Measurements from ENCODE around the gene MFSD1. TPM values are rescaled to one million over a fixed set of nuclear protein-coding genes. Genes with fewer than 3 reads are reported as not detected.

The MFSD1 gene
- total and polyA plus RNA-seq, 12 donors = 11.3 to 45.5 (median 23.9) TPM

- Histone ChIP-seq H3K9me3 (no peaks in the 10 kb centered on the region), H3K36me3 (peaks cover 0 to 2% (median 0%) of the 10 kb centered on the region in 9 donors), H3K4me1 (peaks cover under 1 to 46% (median 21%) of the 10 kb centered on the region in 9 donors), H3K27me3 (no peaks in the 10 kb centered on the region), H3K4me3 (no peak overlapping the region), H3K27ac (peak overlapping the region in 5 of 10 donors; percentile 16 to 53 (median 36))
- 66% methylated on average over 4 of the region's 4 CpGs for WGBS, 2 donors
- no peak for DNase-seq
- peak; percentile 32 to 85 (median 52) for ATAC-seq
- no peak for TF ChIP-seq CTCF (IDR thresholded peaks at IDR 0.05)
- intact Hi-C loops (cut with DNase I) = no loop called here
These were observed 39.2 kb upstream of the MFSD1 start for GRCh38 chr3:158762701-158763100.

GRCh38 chr3:158763421-158763820 is 38.4 kb upstream of the MFSD1 start:
- WGBS, 2 donors = 51 to 73% methylated on average over 2 of the region's 2 CpGs
- Histone ChIP-seq H3K27me3 (no peaks in the 10 kb centered on the region), H3K27ac (peak overlapping the region in 4 of 10 donors; percentile 16 to 42 (median 38)), H3K36me3 (peaks cover 0 to 2% (median 0%) of the 10 kb centered on the region in 9 donors), H3K9me3 (no peaks in the 10 kb centered on the region), H3K4me3 (no peak overlapping the region), H3K4me1 (peaks cover 5 to 53% (median 28%) of the 10 kb centered on the region in 9 donors)
- intact Hi-C loops (cut with DNase I) = no loop called here
- TF ChIP-seq CTCF (IDR thresholded peaks at IDR 0.05) = no peak
- no peak for DNase-seq
- no peak for ATAC-seq

- no peak overlapping the region for H3K4me3 ChIP-seq
- no peaks in the 10 kb centered on the region for H3K27me3 ChIP-seq
- intact Hi-C loops (cut with DNase I) = loop anchor here in 1 of 10 donors (5.0 kb wide), 1 partner anchor 33 kb away; the partner anchor contains the start of gene RARRES1
- H3K9me3 ChIP-seq = no peaks in the 10 kb centered on the region
- TF ChIP-seq CTCF (IDR thresholded peaks at IDR 0.05) = no peak
- DNase-seq = no peak
- H3K4me1 ChIP-seq = peaks cover 5 to 75% (median 48%) of the 10 kb centered on the region in 9 donors
- peak in 2 of 8 donors; percentile 37 for ATAC-seq
- WGBS, 2 donors = 73 to 76% methylated on average over 3 of the region's 3 CpGs
- H3K27ac ChIP-seq = no peak overlapping the region
- H3K36me3 ChIP-seq = peaks cover 0 to 2% (median 0%) of the 10 kb centered on the region in 9 donors
These were observed 36.2 kb upstream of the MFSD1 start for GRCh38 chr3:158765518-158766205.

GRCh38 chr3:158766364-158766763 is 35.5 kb upstream of the MFSD1 start:
- no peaks in the 10 kb centered on the region for H3K9me3 ChIP-seq
- TF ChIP-seq CTCF (IDR thresholded peaks at IDR 0.05) = no peak
- no peak overlapping the region for H3K4me3 ChIP-seq
- no peaks in the 10 kb centered on the region for H3K27me3 ChIP-seq
- H3K27ac ChIP-seq = no peak overlapping the region
- H3K4me1 ChIP-seq = peaks cover 5 to 81% (median 48%) of the 10 kb centered on the region in 9 donors
- DNase-seq = no peak
- WGBS, 2 donors = 98 to 100% methylated on average over 1 of the region's 1 CpG
- no peak for ATAC-seq
- H3K36me3 ChIP-seq = peaks cover 0 to 2% (median 0%) of the 10 kb centered on the region in 9 donors
- intact Hi-C loops (cut with DNase I) = loop anchor here in 1 of 10 donors (5.0 kb wide), 1 partner anchor 34 kb away; the partner anchor contains the start of gene RARRES1

Measured in heart right ventricle (tissue), 16 donors.